Astrocyte of the hippocampus (primary cell): ENCODE results near the gene MACROD2.
A peak's percentile ranks its signal among the peaks of the same experiment; 100 is the strongest.

Source experiments
- DNase-seq: peaks from one replicate; pipeline ENCODE4 v3.0.0; 2011; ENCODE audit warnings: low read depth, low spot score

The MACROD2 gene

DNA sequence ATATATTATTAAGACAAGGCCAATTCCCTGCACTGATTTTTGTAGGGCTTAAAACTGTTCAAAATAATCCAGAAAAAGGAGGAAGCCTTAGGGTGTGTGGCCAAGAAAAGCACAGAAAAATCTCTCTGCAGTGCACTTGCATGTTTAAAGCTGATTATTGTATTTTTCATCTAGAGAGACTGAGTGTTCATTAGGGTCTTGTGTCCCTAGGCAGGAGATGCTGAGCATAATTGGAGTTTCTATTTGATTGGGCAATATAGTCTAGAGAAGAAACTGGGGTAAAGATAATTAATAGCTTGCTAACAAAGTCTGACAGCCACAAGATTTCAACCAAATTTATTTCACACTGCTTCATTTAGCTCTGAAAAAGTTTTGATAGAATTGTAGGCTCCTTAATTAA, 339.7 kb downstream of the MACROD2 start:
- peak; percentile 2 for DNase-seq

- DNase-seq, result peak; percentile 57
Observed at GRCh38 chr20:14336686-14337085, 341.4 kb downstream of the MACROD2 start.

- DNase-seq, result peak; percentile 98
Observed at GRCh38 chr20:14337400-14338171, 342.3 kb downstream of the MACROD2 start, which contains the start of gene FLRT3. FLRT3 (minus strand) TSS chr20:14337612; CDS start chr20:14327506, 10,106 bp downstream.

- DNase-seq, result no peak
Observed at GRCh38 chr20:14341801-14342200, 346.5 kb downstream of the MACROD2 start.

GRCh38 chr20:14342918-14343317, 347.6 kb downstream of the MACROD2 start:
- DNase-seq, result no peak

- DNase-seq, result no peak
Observed at GRCh38 chr20:14343491-14344065, 348.3 kb downstream of the MACROD2 start.

DNA sequence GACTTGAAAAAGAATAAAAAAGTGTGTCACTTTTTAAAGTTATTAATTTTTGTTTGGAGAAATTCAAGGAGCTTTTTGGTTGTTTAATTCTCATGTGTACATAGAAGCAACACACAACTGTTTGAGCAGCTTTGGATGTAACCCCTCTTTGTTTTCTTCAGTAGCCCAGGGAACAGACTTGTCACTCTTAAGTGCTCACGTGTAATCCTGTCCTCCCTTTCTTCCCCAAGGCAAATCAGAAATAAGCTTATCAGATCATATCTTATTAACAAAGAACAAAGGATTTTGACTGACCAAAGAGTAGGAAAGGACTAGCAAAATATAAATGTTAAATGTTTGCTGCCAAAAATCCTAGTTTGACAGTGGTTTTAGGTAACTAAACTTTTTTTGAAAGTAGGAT, 349.4 kb downstream of the MACROD2 start:
- no peak for DNase-seq

- DNase-seq, result no peak
Observed at GRCh38 chr20:14355791-14356190, 360.5 kb downstream of the MACROD2 start.

DNA sequence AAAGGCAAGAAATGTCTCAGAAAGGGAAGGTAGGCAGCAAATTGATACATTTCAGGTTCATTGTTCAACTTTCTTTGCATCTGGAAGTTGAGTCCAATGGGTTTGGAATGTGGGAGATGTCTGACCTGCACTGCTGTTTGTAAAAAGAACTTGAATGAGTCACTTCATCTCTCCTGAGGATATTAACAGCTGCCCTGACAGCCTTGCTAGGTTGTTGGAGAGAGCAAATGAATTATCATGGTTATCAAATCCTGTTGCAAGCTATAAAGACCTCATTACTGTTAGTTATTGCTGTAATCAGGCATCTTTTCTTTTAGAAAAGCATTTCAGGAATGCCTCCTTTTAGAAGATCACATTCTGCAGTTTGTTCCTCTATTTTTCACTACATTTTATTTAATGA, 365.1 kb downstream of the MACROD2 start:
- peak; percentile 9 for DNase-seq

- DNase-seq, result no peak
Observed at GRCh38 chr20:14361509-14362345, 366.4 kb downstream of the MACROD2 start.

DNA sequence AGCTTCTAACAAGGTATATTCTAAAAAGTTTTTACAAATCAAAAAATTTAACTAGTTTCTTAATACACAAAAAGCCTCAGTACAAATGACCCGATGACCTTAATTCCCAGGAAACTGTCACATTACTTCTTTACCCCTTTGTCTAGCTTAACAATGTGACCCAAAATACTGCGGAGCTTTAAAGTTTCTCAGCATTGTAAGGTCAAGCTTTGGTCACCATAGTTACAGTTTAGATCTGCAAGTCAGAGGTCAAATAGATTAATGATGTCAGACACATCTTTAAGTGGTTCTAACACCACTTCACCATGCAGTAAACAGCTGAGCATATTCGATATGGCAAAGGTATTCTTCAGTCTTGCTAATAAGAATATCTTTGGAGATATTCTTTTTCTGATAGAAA, 378.9 kb downstream of the MACROD2 start:
- no peak for DNase-seq

DNA sequence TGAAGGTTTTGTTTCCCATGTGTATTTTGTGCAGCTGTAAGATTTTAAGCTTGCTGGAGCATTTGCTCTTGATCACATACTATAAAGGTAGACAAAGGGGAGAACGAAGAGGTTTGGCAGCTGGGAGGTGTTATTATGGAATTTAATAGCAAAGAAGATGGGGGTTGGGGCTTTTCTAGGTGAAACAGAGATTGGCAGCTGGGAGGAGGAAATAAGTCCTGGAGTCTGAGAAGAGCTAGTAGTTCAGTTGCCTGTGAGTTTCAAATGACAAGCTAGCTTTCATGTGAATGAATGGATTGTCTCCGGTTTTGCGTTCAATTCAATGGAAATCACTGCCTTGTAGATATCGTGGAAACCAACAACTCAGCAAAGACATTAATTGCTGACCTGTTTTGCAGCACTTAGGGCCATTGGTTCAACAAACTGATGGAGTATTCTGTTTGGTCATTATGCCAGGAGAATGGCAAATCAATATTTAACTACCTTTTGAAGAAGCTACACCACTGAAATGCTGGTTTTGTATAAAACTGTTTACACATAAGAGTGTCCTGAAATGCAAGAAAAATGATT, 380.2 kb downstream of the MACROD2 start:
- DNase-seq, result no peak

GRCh38 chr20:14378326-14378725, 383.0 kb downstream of the MACROD2 start:
- no peak for DNase-seq

GRCh38 chr20:14383335-14383734, 388.0 kb downstream of the MACROD2 start:
- DNase-seq, result no peak

GRCh38 chr20:14384416-14385175, 389.3 kb downstream of the MACROD2 start:
- DNase-seq, result peak; percentile 4

DNA sequence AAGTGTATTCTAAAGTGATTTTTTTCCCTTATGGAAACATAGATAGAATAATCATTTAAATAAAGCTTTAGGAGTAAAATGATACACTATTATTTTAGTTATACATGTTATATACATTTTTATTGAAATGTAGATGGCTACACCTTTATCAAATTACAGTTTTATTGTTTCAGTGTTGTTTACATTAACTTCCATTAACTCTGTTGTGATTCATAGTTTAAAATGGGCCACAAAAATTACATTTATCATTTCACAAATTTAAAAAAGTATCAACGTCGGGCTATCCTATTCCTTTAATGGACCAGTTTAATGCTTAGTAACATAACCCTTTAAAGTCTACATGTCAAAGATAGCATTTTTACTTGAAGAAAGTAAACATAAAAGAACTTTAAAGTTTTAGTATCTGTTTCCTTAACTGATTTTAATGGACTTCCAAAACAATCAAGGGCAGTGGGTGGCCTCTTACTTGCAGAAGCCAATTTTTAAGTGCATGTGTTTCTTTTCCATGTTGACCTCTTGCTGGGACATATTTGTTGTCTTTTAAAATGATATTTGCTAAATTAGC, 389.9 kb downstream of the MACROD2 start:
- DNase-seq, result no peak

GRCh38 chr20:14386726-14387125, 391.4 kb downstream of the MACROD2 start:
- DNase-seq, result no peak

DNA sequence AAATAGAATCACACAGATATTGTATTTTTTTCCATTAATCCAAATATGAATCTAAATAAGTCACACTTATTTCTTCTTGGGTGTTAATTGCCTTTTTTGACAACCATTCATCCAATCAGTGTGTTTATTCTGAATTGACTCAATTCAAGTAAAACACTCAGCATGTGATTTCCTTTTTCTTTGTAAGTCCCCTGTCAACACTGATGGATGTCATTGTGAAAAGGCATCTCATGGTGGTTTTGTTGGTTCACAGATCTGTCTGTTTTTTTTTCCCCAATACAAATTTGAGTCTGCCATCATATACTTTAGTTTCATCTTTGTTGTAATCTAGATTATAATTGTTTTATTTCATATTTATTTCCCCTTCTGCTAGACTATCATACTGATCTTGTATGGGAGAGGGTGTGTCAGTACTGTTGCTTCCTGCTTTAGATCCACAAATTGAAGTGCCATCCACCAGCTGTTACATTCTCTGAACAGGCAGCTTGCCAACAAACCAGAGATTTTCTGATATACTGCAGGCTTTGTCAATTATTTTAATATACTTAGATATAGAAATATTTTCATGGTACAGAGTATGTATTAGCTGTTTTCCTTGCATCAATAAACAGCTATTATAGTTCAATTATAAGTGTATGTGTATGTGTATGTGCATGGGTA, 406.3 kb downstream of the MACROD2 start:
- no peak for DNase-seq

DNA sequence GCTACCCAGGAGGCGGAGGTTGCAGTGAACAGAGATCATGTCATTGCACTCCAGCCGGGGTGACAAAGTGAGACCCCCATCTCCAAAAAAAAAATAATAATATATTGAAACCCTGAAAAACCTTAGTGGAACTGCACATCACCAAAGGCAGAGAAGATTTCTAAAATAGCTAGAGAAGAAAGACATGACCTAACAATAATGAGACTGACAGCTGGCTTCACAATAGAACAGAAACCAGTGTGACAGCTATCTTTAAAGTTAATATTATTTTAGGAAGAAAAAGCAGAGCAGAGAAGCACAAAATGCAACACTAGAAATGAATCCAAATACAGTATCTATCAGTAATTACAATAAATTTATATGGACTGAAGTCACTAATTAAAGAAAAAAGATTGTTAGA, 409.2 kb downstream of the MACROD2 start:
- DNase-seq, result no peak

DNA sequence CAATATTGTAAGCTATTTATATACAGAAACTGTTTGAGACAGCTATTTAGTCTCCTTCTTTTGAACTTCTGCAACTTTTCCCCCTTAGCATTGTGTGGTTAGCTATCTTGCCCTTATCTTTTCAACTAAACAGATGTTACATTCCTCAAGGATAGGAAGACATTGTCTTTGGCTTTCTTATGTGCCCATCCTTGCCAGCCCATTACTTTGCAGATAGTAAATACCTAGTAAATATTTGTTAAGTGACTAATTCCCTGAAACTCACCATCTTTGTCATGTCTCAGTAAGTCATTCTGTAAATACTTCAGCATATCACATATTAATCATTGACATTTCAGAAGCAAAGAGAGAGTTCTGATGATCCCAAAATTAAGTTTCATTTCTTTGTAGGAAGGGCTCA, 411.2 kb downstream of the MACROD2 start:
- no peak for DNase-seq
